Measurements from ENCODE around the gene CSTB. TPM values are rescaled to one million over a fixed set of nuclear protein-coding genes. Genes with fewer than 3 reads are reported as not detected.

The CSTB gene
- total RNA-seq, 1 experiment from 2014 or later, result 36.1 TPM

GRCh38 chr21:43789276-43790009 lies 13.3 kb upstream of the CSTB start, which contains the start of gene RRP1:
TSS of gene RRP1 (plus strand) at chr21:43789577. CDS start at chr21:43789630, 53 bp downstream.
- Mint-ChIP-seq H3K4me3 (peak within 1 kb of the TSS; percentile 97), H3K4me1 (peaks cover 11% of the 10 kb centered on the region), H3K36me3 (peaks cover 32% of the 10 kb centered on the region), H3K27me3 (ENCODE audit: low read depth) (no peaks in the 10 kb centered on the region), H3K27ac (peak within 1 kb of the TSS; percentile 95), H3K9me3 (no peaks in the 10 kb centered on the region)
- POLR2A ChIA-PET, result interaction anchor here (0.7 to 0.8 kb wide), 2 partner anchors 49 to 88 kb away, joined by 3 read pairs; no protein-coding TSS in a partner anchor
- ATAC-seq (peak; percentile 94), DNase-seq (ENCODE audit: low spot score) (peak; percentile 90)
- CTCF ChIA-PET, result interaction anchor here (0.6 to 2.8 kb wide), 23 partner anchors 9 to 190 kb away, joined by 3 to 34 read pairs (median 4); no protein-coding TSS in a partner anchor
- no peak for TF ChIP-seq ZNF121 (CRISPR knock-in tag; IDR thresholded peaks at IDR 0.05)
- TF ChIP-seq, protein P1, sequence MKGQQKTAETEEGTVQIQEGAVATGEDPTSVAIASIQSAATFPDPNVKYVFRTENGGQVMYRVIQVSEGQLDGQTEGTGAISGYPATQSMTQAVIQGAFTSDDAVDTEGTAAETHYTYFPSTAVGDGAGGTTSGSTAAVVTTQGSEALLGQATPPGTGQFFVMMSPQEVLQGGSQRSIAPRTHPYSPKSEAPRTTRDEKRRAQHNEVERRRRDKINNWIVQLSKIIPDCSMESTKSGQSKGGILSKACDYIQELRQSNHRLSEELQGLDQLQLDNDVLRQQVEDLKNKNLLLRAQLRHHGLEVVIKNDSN (CRISPR knock-in tag; IDR thresholded peaks at IDR 0.05), result peak; percentile 56
- TF ChIP-seq SMAD4 (CRISPR knock-in tag; IDR thresholded peaks at IDR 0.05), result no peak
- TF ChIP-seq ZBTB21 (CRISPR knock-in tag; IDR thresholded peaks at IDR 0.05; ENCODE audit: borderline replicate concordance), result no peak
- TF ChIP-seq, protein P2, sequence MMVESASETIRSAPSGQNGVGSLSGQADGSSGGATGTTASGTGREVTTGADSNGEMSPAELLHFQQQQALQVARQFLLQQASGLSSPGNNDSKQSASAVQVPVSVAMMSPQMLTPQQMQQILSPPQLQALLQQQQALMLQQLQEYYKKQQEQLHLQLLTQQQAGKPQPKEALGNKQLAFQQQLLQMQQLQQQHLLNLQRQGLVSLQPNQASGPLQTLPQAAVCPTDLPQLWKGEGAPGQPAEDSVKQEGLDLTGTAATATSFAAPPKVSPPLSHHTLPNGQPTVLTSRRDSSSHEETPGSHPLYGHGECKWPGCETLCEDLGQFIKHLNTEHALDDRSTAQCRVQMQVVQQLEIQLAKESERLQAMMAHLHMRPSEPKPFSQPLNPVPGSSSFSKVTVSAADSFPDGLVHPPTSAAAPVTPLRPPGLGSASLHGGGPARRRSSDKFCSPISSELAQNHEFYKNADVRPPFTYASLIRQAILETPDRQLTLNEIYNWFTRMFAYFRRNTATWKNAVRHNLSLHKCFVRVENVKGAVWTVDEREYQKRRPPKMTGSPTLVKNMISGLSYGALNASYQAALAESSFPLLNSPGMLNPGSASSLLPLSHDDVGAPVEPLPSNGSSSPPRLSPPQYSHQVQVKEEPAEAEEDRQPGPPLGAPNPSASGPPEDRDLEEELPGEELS (CRISPR knock-in tag; IDR thresholded peaks at IDR 0.05), result peak; percentile 93
- TF ChIP-seq ZNF416 (CRISPR knock-in tag; IDR thresholded peaks at IDR 0.05), result 0 out of 2 replicates have a peak, but pooled peaks have one; percentile 16
- TF ChIP-seq SP1 (CRISPR knock-in tag; conservative IDR thresholded peaks at IDR 0.05), result peak; percentile 99
- TF ChIP-seq MLX (CRISPR knock-in tag; IDR thresholded peaks at IDR 0.05), result peak; percentile 96
- peak; percentile 61; the same call in 1 of the 2 replicates for TF ChIP-seq ZNF317 (CRISPR knock-in tag; IDR thresholded peaks at IDR 0.05; ENCODE audit: borderline replicate concordance, low read depth)
- TF ChIP-seq, protein P3, sequence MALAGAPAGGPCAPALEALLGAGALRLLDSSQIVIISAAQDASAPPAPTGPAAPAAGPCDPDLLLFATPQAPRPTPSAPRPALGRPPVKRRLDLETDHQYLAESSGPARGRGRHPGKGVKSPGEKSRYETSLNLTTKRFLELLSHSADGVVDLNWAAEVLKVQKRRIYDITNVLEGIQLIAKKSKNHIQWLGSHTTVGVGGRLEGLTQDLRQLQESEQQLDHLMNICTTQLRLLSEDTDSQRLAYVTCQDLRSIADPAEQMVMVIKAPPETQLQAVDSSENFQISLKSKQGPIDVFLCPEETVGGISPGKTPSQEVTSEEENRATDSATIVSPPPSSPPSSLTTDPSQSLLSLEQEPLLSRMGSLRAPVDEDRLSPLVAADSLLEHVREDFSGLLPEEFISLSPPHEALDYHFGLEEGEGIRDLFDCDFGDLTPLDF (CRISPR knock-in tag; IDR thresholded peaks at IDR 0.05), result 0 out of 2 replicates have a peak, but pooled peaks have one; percentile 40
- TF ChIP-seq, protein P4, sequence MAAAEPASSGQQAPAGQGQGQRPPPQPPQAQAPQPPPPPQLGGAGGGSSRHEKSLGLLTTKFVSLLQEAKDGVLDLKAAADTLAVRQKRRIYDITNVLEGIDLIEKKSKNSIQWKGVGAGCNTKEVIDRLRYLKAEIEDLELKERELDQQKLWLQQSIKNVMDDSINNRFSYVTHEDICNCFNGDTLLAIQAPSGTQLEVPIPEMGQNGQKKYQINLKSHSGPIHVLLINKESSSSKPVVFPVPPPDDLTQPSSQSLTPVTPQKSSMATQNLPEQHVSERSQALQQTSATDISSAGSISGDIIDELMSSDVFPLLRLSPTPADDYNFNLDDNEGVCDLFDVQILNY (CRISPR knock-in tag; IDR thresholded peaks at IDR 0.05), result peak; percentile 95
- peak; percentile 93 for TF ChIP-seq ETV6 (CRISPR knock-in tag; IDR thresholded peaks at IDR 0.05)
- peak; percentile 92 for TF ChIP-seq TEAD1 (CRISPR knock-in tag; IDR thresholded peaks at IDR 0.05)
- TF ChIP-seq ERG (CRISPR knock-in tag; IDR thresholded peaks at IDR 0.05), result no peak
- no peak for TF ChIP-seq FOXJ3 (CRISPR knock-in tag; IDR thresholded peaks at IDR 0.05; ENCODE audit: borderline replicate concordance)
- TF ChIP-seq, protein P5, sequence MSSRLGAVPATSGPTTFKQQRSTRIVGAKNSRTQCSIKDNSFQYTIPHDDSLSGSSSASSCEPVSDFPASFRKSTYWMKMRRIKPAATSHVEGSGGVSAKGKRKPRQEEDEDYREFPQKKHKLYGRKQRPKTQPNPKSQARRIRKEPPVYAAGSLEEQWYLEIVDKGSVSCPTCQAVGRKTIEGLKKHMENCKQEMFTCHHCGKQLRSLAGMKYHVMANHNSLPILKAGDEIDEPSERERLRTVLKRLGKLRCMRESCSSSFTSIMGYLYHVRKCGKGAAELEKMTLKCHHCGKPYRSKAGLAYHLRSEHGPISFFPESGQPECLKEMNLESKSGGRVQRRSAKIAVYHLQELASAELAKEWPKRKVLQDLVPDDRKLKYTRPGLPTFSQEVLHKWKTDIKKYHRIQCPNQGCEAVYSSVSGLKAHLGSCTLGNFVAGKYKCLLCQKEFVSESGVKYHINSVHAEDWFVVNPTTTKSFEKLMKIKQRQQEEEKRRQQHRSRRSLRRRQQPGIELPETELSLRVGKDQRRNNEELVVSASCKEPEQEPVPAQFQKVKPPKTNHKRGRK (CRISPR knock-in tag; IDR thresholded peaks at IDR 0.05; ENCODE audit: borderline replicate concordance), result no peak
- TF ChIP-seq TEAD4 (CRISPR knock-in tag; IDR thresholded peaks at IDR 0.05), result no peak
- TF ChIP-seq ATF1 (CRISPR knock-in tag; IDR thresholded peaks at IDR 0.05), result peak; percentile 97; the same call in 1 of the 2 replicates
- peak; percentile 86 for TF ChIP-seq CREB1 (CRISPR knock-in tag; IDR thresholded peaks at IDR 0.05)
- peak; percentile 91 for TF ChIP-seq ARID4B (CRISPR knock-in tag; IDR thresholded peaks at IDR 0.05; ENCODE audit: borderline replicate concordance)
- TF ChIP-seq FOXK1 (CRISPR knock-in tag; IDR thresholded peaks at IDR 0.05), result peak; percentile 97

Data from WTC11 (cell line).